B cell (primary cell): ENCODE results near the gene MCOLN1. TPM values are rescaled to one million over a fixed set of nuclear protein-coding genes. Genes with fewer than 3 reads are reported as not detected.

Experiments
- ATAC-seq: fragments of 200-7000 bp; cut with Tn5 transposase; one replicate; pipeline ENCODE4 v1.10.0; 2021; ENCODE audit warnings: low read depth, mild to moderate bottlenecking, moderate number of reproducible peaks, moderate library complexity
- CTCF ChIA-PET: fragments of 350-600 bp; sonication (Branson Sonifier 250); formaldehyde crosslinking; loops from one replicate; lab custom pipeline; 2021; ENCODE audit warnings: antibody characterized with exemption, inconsistent platforms; lab: Charles Lee
- POLR2A ChIA-PET: fragments of 350-600 bp; sonication (Branson Sonifier 250); formaldehyde crosslinking; loops from one replicate; lab custom pipeline; 2021; ENCODE audit warnings: antibody characterized with exemption; lab: Charles Lee
- DNase-seq: peaks from one replicate; pipeline ENCODE4 v3.0.0; 2013
- H2AFZ ChIP-seq: 2 replicates; pipeline ENCODE4 v1.6.1; 2012; ENCODE audit warnings: mild to moderate bottlenecking, low read depth, low read length; ENCODE audit not compliant: insufficient read depth, poor library complexity, severe bottlenecking
- H3K27ac ChIP-seq, 2 donors: 1 replicate in 1 of 2; 2 replicates in 1 of 2; pipeline ENCODE4 v1.5.1; 2012 to 2013; ENCODE audit warnings: low read length in 2 of 2, mild to moderate bottlenecking in 2 of 2, moderate library complexity in 1 of 2
- H3K27me3 ChIP-seq, 4 experiments: fragments of 200-600 bp in 1 of 4; sonication (generic) in 1 of 4; replicated peaks in 1 of 4; 1 replicate in 2 of 4; 2 replicates in 2 of 4; pipeline versions ENCODE4 v1.6.1 to v1.7.0; 2013 to 2016; ENCODE audit warnings: low read length in 3 of 4, mild to moderate bottlenecking in 2 of 4, mixed read lengths in 1 of 4, moderate library complexity in 1 of 4; ENCODE audit not compliant: insufficient read depth in 4 of 4, control insufficient read depth in 3 of 4; ENCODE audit errors: control extremely low read depth in 1 of 4
- H3K36me3 ChIP-seq, 2 experiments: replicated peaks in 1 of 2; 1 replicate in 1 of 2; 2 replicates in 1 of 2; pipeline versions ENCODE4 v1.6.1 to v1.7.1; 2013; ENCODE audit warnings: low read length in 1 of 2; ENCODE audit not compliant: insufficient read depth in 2 of 2, control insufficient read depth in 1 of 2; ENCODE audit errors: control extremely low read depth in 1 of 2, extremely low read depth in 1 of 2
- H3K4me1 ChIP-seq, 2 donors: fragments of 200-600 bp in 1 of 2; sonication (generic) in 1 of 2; 1 replicate in 1 of 2; 2 replicates in 1 of 2; pipeline versions ENCODE4 v1.5.1 to v1.6.1; 2013 to 2017; ENCODE audit warnings: low read length in 2 of 2; ENCODE audit not compliant: control insufficient read depth in 2 of 2, insufficient read depth in 2 of 2
- H3K4me2 ChIP-seq: replicated peaks from 2 replicates; pipeline ENCODE3; 2012; ENCODE audit warnings: mild to moderate bottlenecking, low read depth, low read length; ENCODE audit not compliant: poor library complexity, severe bottlenecking
- H3K4me3 ChIP-seq, 5 experiments: fragments of 200-600 bp in 1 of 5; sonication (generic) in 1 of 5; 1 replicate in 3 of 5; 2 replicates in 2 of 5; pipeline versions ENCODE4 v1.5.1 to v1.7.0; 2011 to 2016; ENCODE audit warnings: low read length in 4 of 5, mild to moderate bottlenecking in 4 of 5, low read depth in 2 of 5, control low read depth in 1 of 5, moderate library complexity in 1 of 5; ENCODE audit not compliant: insufficient read depth in 1 of 5; ENCODE audit errors: control extremely low read depth in 1 of 5, extremely low read depth in 1 of 5
- H3K79me2 ChIP-seq: fragments of 200-600 bp; sonication (generic); one replicate; pipeline ENCODE4 v1.6.0; 2016; ENCODE audit warnings: low read length; ENCODE audit not compliant: control insufficient read depth, insufficient read depth
- H3K9ac ChIP-seq: fragments of 200-600 bp; sonication (generic); 2 replicates; pipeline ENCODE4 v1.6.1; 2017; ENCODE audit warnings: mild to moderate bottlenecking, low read length, moderate library complexity
- H3K9me3 ChIP-seq, 3 donors: one replicate each; pipeline versions ENCODE4 v1.6.1 to v1.7.1; 2013; ENCODE audit warnings: low read length in 2 of 3; ENCODE audit not compliant: control insufficient read depth in 2 of 3, insufficient read depth in 1 of 3; ENCODE audit errors: control extremely low read depth in 1 of 3
- H4K20me1 ChIP-seq: 2 replicates; pipeline ENCODE4 v1.6.0; 2012; ENCODE audit warnings: mild to moderate bottlenecking, low read length; ENCODE audit not compliant: insufficient read depth, control insufficient read depth, poor library complexity, severe bottlenecking
- H3K27ac Mint-ChIP-seq: one replicate; pipeline ENCODE4 v1.8.0; 2021; ENCODE audit warnings: mixed read lengths
- H3K27me3 Mint-ChIP-seq: one replicate; pipeline ENCODE4 v1.8.0; 2021; ENCODE audit warnings: mixed read lengths
- H3K4me1 Mint-ChIP-seq: one replicate; pipeline ENCODE4 v1.8.0; 2021; ENCODE audit warnings: mixed read lengths
- H3K4me3 Mint-ChIP-seq: one replicate; pipeline ENCODE4 v1.8.0; 2021; ENCODE audit warnings: mixed read lengths
- H3K9me3 Mint-ChIP-seq: one replicate; pipeline ENCODE4 v1.8.0; 2022; ENCODE audit warnings: mixed read lengths; ENCODE audit not compliant: insufficient read depth
- EZH2 ChIP-seq: IDR thresholded peaks from 2 replicates; pipeline ENCODE4 v1.6.1; 2012; ENCODE audit warnings: borderline replicate concordance, low read depth, mild to moderate bottlenecking, moderate library complexity, low read length; ENCODE audit not compliant: insufficient read depth, poor library complexity, severe bottlenecking
- WGBS: methylation state at CpG from one replicate; pipeline ENCODE4 v1.1.5; 2013; ENCODE audit warnings: missing lambda C conversion rate; ENCODE audit not compliant: insufficient coverage; 5-methylcytosine and 5-hydroxymethylcytosine counted together
- intact Hi-C: fragments of 100-400 bp; cut with micrococcal nuclease; formaldehyde crosslinking; loops from one replicate; pipeline ENCODE4 v1.10.0; 2022
- polyA plus RNA-seq: library from polyadenylated mRNA; depleted of rRNA; stranded (reverse); fragments of >200 nt; gene quantifications from 2 replicates; pipeline ENCODE4 v1.2.3, GENCODE V29; 2012
- total RNA-seq, 2 donors: library from RNA; stranded (reverse); fragments of 120-200 nt in 1 of 2; gene quantifications; 1 replicate in 1 of 2; 2 replicates in 1 of 2; pipeline versions ENCODE4 v1.2.3 to v1.2.4, GENCODE V29; 2013 to 2022
- TF ChIP-seq, protein P1 (sequence below): fragments of 200-600 bp; IDR thresholded peaks from one replicate; pipeline ENCODE4 v1.8.0; 2022; ENCODE audit warnings: antibody characterized with exemption, mild to moderate bottlenecking

The MCOLN1 gene
- total and polyA plus RNA-seq, 2 donors (not counting 1 experiment from before 2014, with no cell fraction given) = 12.5 to 19.0 TPM

DNA sequence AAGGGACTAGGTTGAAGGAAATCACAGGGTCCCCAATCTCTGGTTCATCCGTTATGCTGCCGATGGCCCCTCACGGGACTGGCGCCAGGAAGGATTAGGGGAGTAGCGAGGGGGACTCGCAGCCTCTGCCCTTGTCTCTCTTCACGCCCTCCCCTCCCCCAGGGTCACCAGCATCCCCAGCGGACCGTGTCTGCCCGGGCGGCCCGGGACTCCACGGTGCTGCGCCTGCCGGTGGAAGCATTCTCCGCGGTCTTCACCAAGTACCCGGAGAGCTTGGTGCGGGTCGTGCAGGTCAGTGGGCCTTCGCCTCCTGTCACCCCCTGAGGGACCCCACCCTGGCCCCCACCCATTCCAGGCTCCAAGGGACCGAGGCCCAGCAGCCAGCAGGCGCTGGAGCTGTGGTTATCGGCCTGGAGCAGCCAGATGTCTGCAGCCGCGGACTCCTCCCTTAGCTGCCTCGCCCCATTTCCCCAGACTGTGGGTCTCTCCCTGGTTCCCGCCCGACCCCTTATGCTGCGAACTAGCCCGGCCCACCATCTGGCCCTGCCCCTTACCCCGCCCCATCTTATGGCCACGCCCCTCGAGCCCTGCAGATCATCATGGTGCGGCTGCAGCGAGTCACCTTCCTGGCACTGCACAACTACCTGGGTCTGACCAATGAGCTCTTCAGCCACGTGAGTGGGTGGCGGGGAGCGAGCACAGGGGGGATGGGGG is 18.5 kb downstream of the MCOLN1 start:
- Histone ChIP-seq H4K20me1 (no peaks in the 10 kb centered on the region), H3K4me1 (peaks cover 13 to 33% of the 10 kb centered on the region in 2 donors), H2AFZ (no peak overlapping the region), H3K9me3 (no peaks in the 10 kb centered on the region), H3K36me3 (peaks cover 5 to 47% of the 10 kb centered on the region in 2 experiments), H3K27ac (no peak overlapping the region), H3K27me3 (no peaks in the 10 kb centered on the region), H3K79me2 (peaks cover 5% of the 10 kb centered on the region), H3K9ac (no peak overlapping the region), H3K4me3 (no peak overlapping the region), H3K4me2 (no peak overlapping the region)
- Mint-ChIP-seq H3K4me1 (peaks cover 28% of the 10 kb centered on the region), H3K27me3 (no peaks in the 10 kb centered on the region), H3K9me3 (no peaks in the 10 kb centered on the region), H3K27ac (no peak overlapping the region), H3K4me3 (no peak overlapping the region)
- ChIA-PET POLR2A (no interaction called here), CTCF (interaction anchor here (0.7 kb wide), 1 partner anchor 260 kb away, joined by 3 read pairs; no protein-coding TSS in a partner anchor)
- DNase-seq (no peak), ATAC-seq (no peak)
- TF ChIP-seq, protein P1, sequence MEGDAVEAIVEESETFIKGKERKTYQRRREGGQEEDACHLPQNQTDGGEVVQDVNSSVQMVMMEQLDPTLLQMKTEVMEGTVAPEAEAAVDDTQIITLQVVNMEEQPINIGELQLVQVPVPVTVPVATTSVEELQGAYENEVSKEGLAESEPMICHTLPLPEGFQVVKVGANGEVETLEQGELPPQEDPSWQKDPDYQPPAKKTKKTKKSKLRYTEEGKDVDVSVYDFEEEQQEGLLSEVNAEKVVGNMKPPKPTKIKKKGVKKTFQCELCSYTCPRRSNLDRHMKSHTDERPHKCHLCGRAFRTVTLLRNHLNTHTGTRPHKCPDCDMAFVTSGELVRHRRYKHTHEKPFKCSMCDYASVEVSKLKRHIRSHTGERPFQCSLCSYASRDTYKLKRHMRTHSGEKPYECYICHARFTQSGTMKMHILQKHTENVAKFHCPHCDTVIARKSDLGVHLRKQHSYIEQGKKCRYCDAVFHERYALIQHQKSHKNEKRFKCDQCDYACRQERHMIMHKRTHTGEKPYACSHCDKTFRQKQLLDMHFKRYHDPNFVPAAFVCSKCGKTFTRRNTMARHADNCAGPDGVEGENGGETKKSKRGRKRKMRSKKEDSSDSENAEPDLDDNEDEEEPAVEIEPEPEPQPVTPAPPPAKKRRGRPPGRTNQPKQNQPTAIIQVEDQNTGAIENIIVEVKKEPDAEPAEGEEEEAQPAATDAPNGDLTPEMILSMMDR = no peak
- TF ChIP-seq EZH2 = no peak
- WGBS = 94% methylated on average over 36 of the region's 39 CpGs
- intact Hi-C loops = no loop called here

DNA sequence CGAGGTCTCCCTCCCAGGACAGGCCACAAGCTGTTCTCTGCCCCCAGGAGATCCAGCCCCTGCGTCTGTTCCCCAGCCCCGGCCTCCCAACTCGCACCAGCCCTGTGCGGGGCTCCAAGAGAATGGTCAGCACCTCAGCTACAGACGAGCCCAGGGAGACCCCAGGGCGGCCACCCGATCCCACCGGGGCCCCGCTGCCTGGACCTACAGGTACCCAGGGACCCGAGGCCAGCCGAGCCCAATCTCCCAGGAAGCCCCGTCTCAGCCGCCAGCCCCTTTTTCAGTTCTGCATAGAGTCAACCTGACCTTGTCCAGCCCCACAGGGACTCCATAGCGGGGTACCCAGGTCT is 19.0 kb downstream of the MCOLN1 start:
- no peak for ATAC-seq

More for the DNA sequence above, 19.0 kb downstream of the MCOLN1 start:
- Mint-ChIP-seq H3K27me3 (no peaks in the 10 kb centered on the region), H3K27ac (no peak overlapping the region), H3K4me3 (no peak overlapping the region), H3K4me1 (peaks cover 27% of the 10 kb centered on the region), H3K9me3 (no peaks in the 10 kb centered on the region)
- Histone ChIP-seq H3K4me1 (peaks cover 9 to 31% of the 10 kb centered on the region in 2 donors), H3K9me3 (no peaks in the 10 kb centered on the region), H3K79me2 (peaks cover under 1% of the 10 kb centered on the region), H3K4me2 (no peak overlapping the region), H4K20me1 (no peaks in the 10 kb centered on the region), H3K27ac (no peak overlapping the region), H3K4me3 (no peak overlapping the region), H3K27me3 (no peaks in the 10 kb centered on the region), H2AFZ (no peak overlapping the region), H3K36me3 (peaks cover 5 to 47% of the 10 kb centered on the region in 2 experiments), H3K9ac (no peak overlapping the region)
- TF ChIP-seq, protein P1 = no peak
- intact Hi-C loops = no loop called here
- WGBS = 95% methylated on average over 15 of the region's 15 CpGs
- no peak for DNase-seq
- CTCF ChIA-PET = interaction anchor here (0.7 kb wide), 1 partner anchor 260 kb away, joined by 3 read pairs; no protein-coding TSS in a partner anchor
- POLR2A ChIA-PET = no interaction called here
